GM19455 (cell line): Measurements from ENCODE around the gene ATP8B3.

Source experiments
- ATAC-seq: cut with Tn5 transposase; IDR thresholded peaks from one replicate; pipeline ENCODE4 v1.9.1; 2021; ENCODE audit not compliant: unreplicated experiment

ATP8B3 gene

GRCh38 chr19:1816530-1817298, 4.6 kb upstream of the ATP8B3 start:
- ATAC-seq, result no peak

DNA sequence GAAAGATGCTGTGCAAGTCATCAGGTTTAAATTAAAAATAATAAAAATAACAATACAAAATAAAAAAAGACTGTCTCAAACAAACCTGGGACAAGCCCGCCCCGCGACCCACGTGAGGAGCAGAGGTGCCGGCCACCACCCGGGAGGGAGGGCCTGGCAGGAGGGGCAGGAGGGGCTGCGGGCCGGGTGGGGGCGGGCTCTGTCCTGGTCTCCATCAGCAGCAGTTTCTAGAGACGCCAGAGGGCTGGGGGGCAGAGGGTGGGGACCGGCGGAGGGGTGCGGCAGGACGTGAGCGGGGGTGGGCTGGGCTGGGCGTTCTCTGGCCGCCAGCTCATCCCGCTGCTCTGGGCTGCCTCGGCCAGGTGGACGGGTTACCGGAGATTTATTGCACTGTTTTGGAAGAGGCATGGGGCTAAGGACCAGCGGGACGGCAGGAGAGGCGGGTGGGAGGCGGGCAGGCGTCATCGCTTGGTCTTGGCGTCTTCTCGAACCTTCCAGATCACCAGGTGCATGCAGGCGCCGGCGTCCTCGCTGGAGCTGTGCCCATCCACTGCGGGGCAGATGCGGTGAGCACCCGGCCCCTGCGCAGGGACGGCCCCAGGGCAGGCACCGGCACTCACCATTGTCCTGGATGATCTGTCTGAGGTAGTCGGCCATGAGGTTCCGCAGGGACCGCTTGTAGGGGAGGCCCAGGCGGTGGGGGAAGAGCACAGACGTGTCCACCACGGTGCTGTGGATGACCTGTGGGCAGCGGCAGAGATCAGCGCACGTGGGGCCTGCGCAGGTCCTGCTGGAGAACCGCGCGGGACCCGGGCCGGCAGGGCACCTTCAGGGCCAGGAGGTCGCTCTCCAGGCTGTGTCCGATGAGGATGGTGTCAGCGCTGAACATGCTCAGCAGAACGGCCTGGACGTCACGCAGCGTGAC, 3.8 kb upstream of the ATP8B3 start:
- no peak for ATAC-seq

GRCh38 chr19:1814833-1815604, 2.9 kb upstream of the ATP8B3 start:
- no peak for ATAC-seq

DNA sequence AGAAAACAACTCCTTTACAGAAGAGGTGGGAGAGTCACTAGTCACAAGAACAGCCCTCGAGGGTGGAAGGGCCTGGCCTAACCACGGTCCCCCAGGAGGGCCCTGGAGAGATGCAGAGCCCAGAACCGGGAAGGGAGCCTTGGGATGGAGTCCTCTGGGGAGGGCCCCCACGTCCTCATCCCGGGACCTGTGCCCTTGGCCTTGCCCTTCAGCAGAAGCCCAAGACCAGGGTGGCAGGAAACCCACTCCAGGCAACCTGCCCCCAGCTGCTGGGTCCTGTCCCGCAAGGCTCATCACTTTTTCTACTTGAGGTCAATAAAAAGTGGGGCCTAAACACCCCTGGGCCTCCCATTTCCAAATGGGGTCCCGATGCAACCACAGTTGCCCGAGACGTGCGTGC, 2.3 kb upstream of the ATP8B3 start:
- no peak for ATAC-seq

- no peak for ATAC-seq
Measured at GRCh38 chr19:1813192-1814182, 1.4 kb upstream of the ATP8B3 start.

GRCh38 chr19:1812426-1813191, 533 bp upstream of the ATP8B3 start:
- peak; percentile 71 for ATAC-seq

DNA sequence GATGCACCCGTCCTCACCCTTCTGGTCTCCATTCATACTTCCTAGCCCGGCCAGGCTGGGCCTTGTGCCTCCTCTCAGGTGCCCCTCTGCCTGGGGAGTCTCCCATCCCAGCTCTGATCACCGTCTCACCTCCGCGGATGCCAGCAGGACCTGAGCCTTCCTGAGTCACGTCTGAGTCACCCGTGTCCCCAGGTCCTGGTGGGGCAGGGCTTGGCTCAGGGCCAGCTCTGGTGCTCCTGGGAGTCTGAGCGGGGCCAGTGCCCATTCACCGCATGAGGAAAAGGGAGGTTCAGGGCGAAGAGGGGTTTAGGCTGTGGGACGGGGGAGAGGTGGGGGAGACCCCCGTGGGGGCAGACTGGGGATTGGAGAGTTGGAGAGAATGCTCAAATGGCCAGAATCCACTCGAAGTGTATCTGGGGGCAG, 593 bp downstream of the ATP8B3 start:
- ATAC-seq, result no peak

GRCh38 chr19:1810439-1811160, 1.5 kb downstream of the ATP8B3 start:
- no peak for ATAC-seq

DNA sequence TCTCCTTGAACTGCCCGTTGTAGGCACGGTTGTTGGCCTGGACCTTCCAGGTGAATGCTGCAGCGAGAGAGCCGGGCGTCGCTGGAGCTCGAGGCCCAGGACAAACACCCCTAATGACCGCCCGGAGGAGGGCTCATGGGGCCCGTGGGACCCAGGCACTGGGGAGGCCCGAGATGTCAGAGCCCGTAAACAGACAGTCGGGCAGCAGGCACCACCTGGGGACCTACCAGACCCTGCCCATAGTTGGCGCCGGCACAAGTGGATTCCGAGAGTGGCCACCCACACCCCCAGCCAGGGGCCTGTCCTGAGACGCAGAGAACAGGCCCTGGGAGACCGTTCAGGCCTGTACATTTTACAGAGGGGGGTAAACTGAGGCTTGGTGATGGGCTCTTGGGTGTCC, 2.4 kb downstream of the ATP8B3 start:
- no peak for ATAC-seq

GRCh38 chr19:1808395-1808731, 3.7 kb downstream of the ATP8B3 start:
- ATAC-seq, result no peak

GRCh38 chr19:1807695-1808394, 4.2 kb downstream of the ATP8B3 start:
- ATAC-seq, result no peak

DNA sequence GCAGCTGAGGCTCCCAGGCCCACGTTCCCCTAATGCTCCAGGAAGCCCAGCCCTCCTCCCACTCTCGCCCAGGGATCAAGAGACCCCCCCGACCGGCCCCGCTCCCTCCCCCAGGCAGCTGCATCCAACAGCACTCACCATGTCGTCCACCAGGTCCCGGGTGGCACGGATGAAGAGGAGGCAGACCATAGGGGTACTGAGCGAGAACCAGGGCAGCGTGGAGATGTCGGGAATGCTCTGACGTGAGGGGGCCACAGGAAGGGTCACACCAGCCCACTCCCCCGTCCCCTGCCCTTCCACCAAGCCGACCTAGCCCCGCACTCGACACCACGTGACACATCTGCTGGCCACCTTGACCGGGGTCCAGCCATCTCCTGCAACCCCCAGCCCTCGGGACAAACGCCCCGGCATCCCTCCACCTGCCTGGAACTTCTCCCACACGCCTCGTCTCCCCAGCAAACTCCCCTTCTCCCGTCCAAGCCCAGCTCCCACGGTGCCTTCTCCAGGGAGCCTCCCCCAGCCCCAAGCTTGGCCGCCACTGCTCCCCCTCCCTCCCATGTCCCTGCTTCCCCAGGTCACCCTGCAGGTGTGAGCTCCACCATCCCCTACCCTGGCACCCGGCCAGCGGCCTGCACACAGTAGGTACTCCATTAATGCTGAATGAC, 4.9 kb downstream of the ATP8B3 start:
- ATAC-seq, result no peak

DNA sequence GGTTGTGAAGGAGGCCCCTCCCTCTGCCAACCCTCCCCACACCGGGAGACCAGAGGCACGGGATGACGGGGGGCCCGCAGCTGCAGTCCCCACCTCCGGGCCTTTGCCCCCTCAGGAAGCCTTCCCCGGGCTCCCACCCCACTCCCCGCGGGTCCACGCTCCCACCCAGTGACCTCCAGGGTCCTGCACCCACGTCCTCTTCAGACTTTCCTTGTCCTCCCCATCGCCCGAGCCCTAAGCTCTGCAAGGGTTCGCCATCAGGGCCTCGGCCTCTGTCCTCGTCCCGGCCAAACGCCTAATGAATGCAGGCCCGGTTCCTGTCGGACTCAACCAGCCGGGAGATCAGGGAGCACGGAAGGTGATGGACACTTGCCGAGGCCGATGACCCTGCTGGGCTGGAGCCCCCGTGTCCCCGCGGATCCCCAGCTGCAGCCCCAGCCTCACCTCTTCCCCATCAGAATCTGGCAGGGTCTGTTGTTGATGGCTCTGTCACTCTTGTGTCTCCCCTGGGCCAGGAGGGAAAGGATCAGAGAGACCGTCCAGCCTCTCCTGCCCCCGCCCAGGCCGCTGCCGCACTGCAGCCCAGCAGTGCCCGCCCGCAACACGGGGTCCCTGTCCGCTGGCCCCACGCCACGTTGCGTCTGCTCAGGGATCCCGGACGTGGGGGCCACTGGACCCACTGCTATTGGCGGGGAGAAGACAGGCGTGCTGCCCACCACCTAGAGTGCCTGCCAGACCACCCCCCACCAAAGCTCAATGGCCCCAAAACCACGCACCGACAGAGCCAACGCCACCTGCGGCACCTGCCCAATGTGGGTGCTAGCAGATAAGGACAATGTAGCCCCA, 5.7 kb downstream of the ATP8B3 start:
- no peak for ATAC-seq

DNA sequence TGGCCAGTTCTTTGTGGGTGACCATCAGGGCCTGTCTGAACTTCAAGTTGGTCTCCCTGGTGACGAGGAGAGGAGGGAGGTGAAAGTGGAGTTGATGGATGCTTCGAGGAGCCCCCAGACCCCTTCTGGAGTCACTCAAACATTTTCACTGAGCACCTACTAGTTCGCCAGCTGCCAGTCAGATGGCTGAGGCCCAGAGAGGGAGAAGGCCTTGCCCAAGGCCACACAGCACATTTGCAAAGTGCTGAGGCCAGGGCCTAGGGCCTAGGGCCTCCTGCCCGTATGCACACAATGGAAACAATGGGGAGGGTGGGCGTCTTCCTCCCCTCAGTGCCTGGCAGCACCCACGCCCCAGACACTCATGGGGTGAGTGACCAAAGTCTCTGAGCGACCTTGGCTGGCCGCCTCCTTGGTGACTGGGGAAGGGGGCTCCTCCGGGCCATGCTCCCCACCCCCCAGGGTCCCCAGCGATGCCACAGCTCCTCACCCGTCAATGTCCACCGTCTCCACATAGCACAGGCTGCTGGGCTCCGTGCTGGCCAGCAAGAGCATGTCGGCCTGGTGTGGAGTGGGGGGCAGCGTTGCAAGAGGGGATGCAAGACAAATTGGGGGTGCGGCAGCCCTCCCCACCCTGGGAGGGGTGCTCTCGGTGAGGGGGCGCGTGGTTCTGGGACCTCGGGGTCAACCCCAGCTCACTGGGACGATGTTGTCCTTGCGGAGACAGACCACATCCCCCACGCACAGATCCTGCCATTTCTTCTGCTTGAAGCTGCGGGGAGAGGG, 6.5 kb downstream of the ATP8B3 start:
- ATAC-seq, result no peak

DNA sequence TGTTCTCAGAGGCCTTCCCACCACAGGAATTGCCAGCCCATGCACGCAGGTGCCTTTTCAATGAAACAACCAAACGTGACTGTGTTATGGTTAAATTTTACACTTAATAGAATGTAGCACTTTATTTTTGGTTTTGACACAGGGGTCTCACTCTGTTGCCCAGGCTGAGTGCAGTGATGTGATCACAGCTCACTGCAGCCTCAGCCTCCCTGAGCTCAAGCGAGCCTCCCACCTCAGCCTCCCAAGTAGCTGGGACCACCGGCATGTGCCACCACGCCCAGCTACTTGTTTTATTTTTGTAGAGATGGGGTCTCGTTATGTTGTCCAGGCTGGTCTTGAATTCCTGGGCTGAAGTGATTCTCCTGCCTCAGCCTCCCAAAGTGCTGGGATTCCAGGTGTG, 7.2 kb downstream of the ATP8B3 start:
- ATAC-seq, result no peak

DNA sequence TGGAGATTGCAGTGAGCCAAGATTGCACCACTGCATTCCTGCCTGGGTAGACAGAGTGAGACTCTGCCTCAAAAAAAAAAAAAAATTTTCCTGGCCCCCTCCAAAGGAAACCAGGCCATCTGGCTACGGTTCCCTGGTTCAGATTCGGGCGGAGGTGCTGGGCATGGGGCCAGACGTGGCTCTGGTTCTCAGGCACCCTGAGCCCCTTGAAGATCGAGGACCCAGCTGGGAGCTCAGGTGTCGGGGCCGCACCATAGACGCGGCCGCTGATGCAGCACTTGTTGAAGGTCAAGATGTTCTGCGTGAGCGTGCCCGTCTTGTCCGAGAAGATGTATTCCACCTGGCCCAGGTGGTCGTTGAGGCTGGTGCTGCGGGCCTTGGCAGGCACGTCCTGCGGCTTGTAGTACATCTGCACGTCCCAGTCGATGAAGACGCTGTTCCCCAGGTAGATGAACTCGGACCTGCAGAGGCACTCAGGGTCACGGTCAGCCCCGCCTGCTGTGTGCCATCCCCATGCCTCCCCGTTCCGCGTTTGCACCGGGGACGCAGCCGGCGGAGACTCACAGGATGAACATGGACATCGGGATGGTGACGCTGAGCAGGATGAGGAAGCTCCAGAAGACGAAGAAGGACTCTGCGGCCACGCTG, 12.3 kb downstream of the ATP8B3 start:
- no peak for ATAC-seq
